ENCODE results near the gene SLIT1.

The SLIT1 gene

GRCh38 chr10:96996275-96996965 is 189.3 kb downstream of the SLIT1 start:
- Histone ChIP-seq H3K4me1 (ENCODE audit: control insufficient read depth, insufficient read depth, low read length) (no peaks in the 10 kb centered on the region), H3K9ac (ENCODE audit: low read length) (no peak overlapping the region), H3K36me3 (ENCODE audit: control insufficient read depth, insufficient read depth, low read length) (no peaks in the 10 kb centered on the region), H3K27ac (ENCODE audit: low read depth, low read length) (no peak overlapping the region), H3K4me3 (ENCODE audit: low read depth, low read length) (no peak overlapping the region), H3K9me3 (ENCODE audit: control insufficient read depth, insufficient read depth, low read depth, low read length) (no peaks in the 10 kb centered on the region), H3K27me3 (ENCODE audit: control insufficient read depth, insufficient read depth, low read length) (no peaks in the 10 kb centered on the region)

GRCh38 chr10:96995851-96996250 is 189.9 kb downstream of the SLIT1 start:
- no peaks in the 10 kb centered on the region for H3K36me3 ChIP-seq (ENCODE audit: control insufficient read depth, insufficient read depth, low read length)
- H3K9ac ChIP-seq (ENCODE audit: low read length), result no peak overlapping the region
- no peaks in the 10 kb centered on the region for H3K4me1 ChIP-seq (ENCODE audit: control insufficient read depth, insufficient read depth, low read length)
- H3K9me3 ChIP-seq (ENCODE audit: control insufficient read depth, insufficient read depth, low read depth, low read length), result no peaks in the 10 kb centered on the region
- H3K27me3 ChIP-seq (ENCODE audit: control insufficient read depth, insufficient read depth, low read length), result no peaks in the 10 kb centered on the region
- no peak overlapping the region for H3K4me3 ChIP-seq (ENCODE audit: low read depth, low read length)
- no peak overlapping the region for H3K27ac ChIP-seq (ENCODE audit: low read depth, low read length)

DNA sequence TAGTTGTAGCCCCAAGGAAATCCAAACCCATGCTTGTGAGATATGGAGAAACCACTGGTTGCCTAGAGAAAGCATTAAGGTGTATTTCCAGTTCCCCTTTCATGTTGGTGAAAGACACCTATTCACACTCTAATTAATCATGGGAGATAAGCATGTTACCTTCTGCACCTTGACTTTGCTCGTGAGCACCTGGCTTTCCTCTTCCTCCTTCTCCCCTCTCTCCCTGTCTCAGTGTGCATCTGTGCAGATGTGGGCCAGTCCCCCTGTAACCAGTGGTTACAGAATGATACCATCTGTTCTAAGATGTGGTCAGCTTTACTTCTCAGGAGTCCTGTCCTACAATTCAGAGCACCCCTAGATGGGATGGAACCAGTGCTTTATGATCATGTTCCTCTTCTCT is 193.0 kb downstream of the SLIT1 start:
- Histone ChIP-seq H3K4me3 (ENCODE audit: low read depth, low read length) (no peak overlapping the region), H3K4me1 (ENCODE audit: control insufficient read depth, insufficient read depth, low read length) (no peaks in the 10 kb centered on the region), H3K27ac (ENCODE audit: low read depth, low read length) (no peak overlapping the region), H3K36me3 (ENCODE audit: control insufficient read depth, insufficient read depth, low read length) (no peaks in the 10 kb centered on the region), H3K9ac (ENCODE audit: low read length) (no peak overlapping the region), H3K9me3 (ENCODE audit: control insufficient read depth, insufficient read depth, low read depth, low read length) (no peaks in the 10 kb centered on the region), H3K27me3 (ENCODE audit: control insufficient read depth, insufficient read depth, low read length) (no peaks in the 10 kb centered on the region)

DNA sequence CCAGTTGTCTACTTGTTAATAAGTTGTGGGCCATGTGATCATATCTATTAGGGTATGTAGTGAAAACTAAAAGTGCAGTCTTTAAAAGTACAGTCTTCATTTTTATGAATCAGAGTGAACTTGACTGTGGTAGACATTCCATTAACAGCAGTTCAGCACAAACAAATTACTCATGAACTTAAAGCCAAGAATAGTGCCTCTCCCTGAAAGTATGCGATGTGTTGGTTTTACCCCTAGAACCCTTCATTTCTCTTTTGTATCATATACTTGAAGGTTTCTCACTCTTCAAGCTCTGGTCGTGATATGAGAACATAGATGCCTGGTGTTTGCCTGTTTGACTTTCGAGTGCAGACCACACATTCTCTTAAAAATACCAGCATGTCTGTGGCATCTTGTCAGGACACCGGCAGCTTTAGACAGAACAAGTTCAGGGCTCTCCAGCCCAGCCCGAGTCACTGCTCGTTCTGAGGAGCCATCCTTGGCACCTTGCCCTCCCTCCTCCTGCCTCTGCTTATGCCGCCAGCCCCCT is 194.4 kb downstream of the SLIT1 start:
- no peak overlapping the region for H3K9ac ChIP-seq (ENCODE audit: low read length)
- H3K27me3 ChIP-seq (ENCODE audit: control insufficient read depth, insufficient read depth, low read length), result no peaks in the 10 kb centered on the region
- no peaks in the 10 kb centered on the region for H3K4me1 ChIP-seq (ENCODE audit: control insufficient read depth, insufficient read depth, low read length)
- H3K27ac ChIP-seq (ENCODE audit: low read depth, low read length), result no peak overlapping the region
- H3K4me3 ChIP-seq (ENCODE audit: low read depth, low read length), result no peak overlapping the region
- no peaks in the 10 kb centered on the region for H3K36me3 ChIP-seq (ENCODE audit: control insufficient read depth, insufficient read depth, low read length)
- H3K9me3 ChIP-seq (ENCODE audit: control insufficient read depth, insufficient read depth, low read depth, low read length), result no peaks in the 10 kb centered on the region

DNA sequence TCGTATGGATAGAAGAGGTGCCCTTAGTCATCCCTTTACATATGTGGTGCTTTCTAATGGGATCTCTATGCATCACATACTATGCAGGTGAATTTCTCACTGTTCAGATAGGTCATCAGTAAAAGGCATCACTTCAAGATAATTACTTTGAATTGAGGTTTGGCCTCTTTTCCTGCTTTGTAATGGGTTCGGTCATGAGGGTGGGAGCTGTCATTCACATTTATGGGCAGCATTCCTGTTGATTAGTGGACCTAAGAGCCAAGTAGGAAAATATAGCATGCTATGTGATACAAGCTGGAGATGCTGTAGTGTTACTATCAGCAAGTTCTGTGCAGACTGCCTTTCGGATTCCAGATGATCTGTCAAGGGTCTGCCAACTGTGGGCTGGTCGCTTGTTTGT is 197.3 kb downstream of the SLIT1 start:
- H3K4me1 ChIP-seq (ENCODE audit: control insufficient read depth, insufficient read depth, low read length), result no peaks in the 10 kb centered on the region; the same call in 1 of the 2 replicates
- no peak overlapping the region for H3K27ac ChIP-seq (ENCODE audit: low read depth, low read length)

DNA sequence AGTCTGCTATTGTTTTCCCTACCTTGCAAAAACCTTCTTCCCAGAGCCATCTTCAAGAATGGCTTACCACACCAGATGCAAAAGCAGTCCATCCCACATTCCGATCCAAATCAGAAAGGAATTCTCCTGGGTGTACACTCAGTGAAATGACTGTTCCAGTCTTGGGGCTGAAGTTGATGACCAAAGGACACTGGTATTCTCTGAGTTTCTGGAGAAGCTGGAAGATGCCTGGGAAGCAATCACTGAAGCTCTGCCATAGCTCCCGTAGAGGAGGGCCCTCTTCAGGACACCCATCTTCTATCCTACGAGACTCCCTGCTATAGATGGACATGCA is 197.9 kb downstream of the SLIT1 start:
- no peaks in the 10 kb centered on the region; the same call in 1 of the 2 replicates for H3K4me1 ChIP-seq (ENCODE audit: control insufficient read depth, insufficient read depth, low read length)
- H3K4me3 ChIP-seq (ENCODE audit: low read depth, low read length), result no peak overlapping the region
- H3K27ac ChIP-seq (ENCODE audit: low read depth, low read length), result no peak overlapping the region
- H3K27me3 ChIP-seq (ENCODE audit: control insufficient read depth, insufficient read depth, low read length), result no peaks in the 10 kb centered on the region
- H3K9ac ChIP-seq (ENCODE audit: low read length), result no peak overlapping the region
- no peaks in the 10 kb centered on the region for H3K36me3 ChIP-seq (ENCODE audit: control insufficient read depth, insufficient read depth, low read length)
- H3K9me3 ChIP-seq (ENCODE audit: control insufficient read depth, insufficient read depth, low read depth, low read length), result no peaks in the 10 kb centered on the region

More for the DNA sequence above, 197.3 kb downstream of the SLIT1 start:
- no peaks in the 10 kb centered on the region for H3K27me3 ChIP-seq (ENCODE audit: control insufficient read depth, insufficient read depth, low read length)
- H3K9ac ChIP-seq (ENCODE audit: low read length), result no peak overlapping the region
- no peaks in the 10 kb centered on the region for H3K9me3 ChIP-seq (ENCODE audit: control insufficient read depth, insufficient read depth, low read depth, low read length)
- no peaks in the 10 kb centered on the region for H3K36me3 ChIP-seq (ENCODE audit: control insufficient read depth, insufficient read depth, low read length)
- H3K4me3 ChIP-seq (ENCODE audit: low read depth, low read length), result no peak overlapping the region

DNA sequence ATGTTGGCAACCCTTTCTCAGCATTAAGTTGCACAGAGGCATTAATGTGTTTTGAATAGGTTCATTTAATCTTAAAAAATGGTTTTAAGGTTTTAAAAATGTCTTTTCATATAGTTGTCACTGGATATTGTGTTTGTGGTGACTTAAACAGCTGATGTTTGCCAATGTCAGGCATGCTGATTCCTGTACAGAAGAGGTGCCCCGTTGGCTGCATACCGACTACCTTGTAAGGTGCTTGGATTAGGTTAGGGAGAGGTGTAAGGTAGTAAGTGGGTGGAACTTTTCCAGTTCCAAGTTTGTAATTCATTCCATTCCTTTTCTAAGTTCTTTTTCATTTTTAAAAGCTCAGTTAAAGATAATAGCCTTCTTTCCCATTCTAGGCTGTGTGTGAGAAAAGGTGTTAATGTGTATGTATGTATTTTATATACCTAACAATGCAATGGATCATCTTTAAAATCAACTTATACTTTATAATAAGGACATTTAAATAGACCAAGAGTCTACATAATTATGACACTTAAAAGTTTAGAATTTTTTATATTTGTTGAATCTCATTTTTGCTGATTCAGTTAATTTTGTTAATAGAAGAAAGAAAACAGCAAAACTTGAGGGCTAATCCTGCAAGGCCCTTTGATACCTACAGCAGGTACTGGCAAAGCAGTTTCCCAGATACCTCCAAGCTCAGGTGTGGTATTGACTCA is 198.5 kb downstream of the SLIT1 start:
- no peaks in the 10 kb centered on the region; the same call in 1 of the 2 replicates for H3K4me1 ChIP-seq (ENCODE audit: control insufficient read depth, insufficient read depth, low read length)
- no peaks in the 10 kb centered on the region for H3K9me3 ChIP-seq (ENCODE audit: control insufficient read depth, insufficient read depth, low read depth, low read length)
- no peaks in the 10 kb centered on the region for H3K27me3 ChIP-seq (ENCODE audit: control insufficient read depth, insufficient read depth, low read length)
- H3K4me3 ChIP-seq (ENCODE audit: low read depth, low read length), result no peak overlapping the region
- 0 out of 2 replicates have a peak, but pooled peaks cover 1% of the 10 kb centered on the region for H3K36me3 ChIP-seq (ENCODE audit: control insufficient read depth, insufficient read depth, low read length)
- H3K9ac ChIP-seq (ENCODE audit: low read length), result no peak overlapping the region
- H3K27ac ChIP-seq (ENCODE audit: low read depth, low read length), result no peak overlapping the region

- no peak overlapping the region for H3K27ac ChIP-seq (ENCODE audit: low read depth, low read length)
Observed at GRCh38 chr10:96986200-96986856, 199.4 kb downstream of the SLIT1 start.

DNA sequence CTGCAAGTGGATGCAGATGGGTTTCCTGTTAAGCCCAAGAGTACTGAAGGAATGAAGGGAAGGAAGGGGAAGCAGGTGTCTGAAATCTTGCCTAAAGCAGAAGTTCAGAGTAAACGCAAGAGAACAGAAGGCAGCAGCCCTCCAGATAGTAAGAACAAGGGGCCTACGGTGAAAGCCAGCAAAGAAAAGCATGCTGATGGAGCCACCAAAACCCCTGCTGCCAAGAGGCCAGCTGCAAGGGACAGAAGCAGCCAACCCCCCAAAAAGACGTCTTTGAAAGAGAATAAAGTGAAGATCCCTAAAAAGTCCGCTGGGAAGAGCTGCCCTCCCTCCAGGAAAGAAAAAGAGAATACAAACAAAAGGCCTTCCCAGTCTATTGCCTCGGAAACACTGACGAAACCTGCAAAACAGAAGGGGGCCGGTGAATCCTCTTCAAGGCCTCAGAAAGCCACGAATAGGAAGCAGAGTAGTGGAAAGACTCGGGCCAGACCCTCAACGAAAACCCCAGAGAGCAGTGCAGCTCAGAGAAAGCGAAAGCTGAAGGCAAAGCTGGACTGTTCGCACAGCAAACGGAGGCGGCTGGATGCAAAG is 201.1 kb downstream of the SLIT1 start:
- Histone ChIP-seq H3K4me1 (ENCODE audit: control insufficient read depth, insufficient read depth, low read length) (no peaks in the 10 kb centered on the region; the same call in 1 of the 2 replicates), H3K9me3 (ENCODE audit: control insufficient read depth, insufficient read depth, low read depth, low read length) (no peaks in the 10 kb centered on the region), H3K9ac (ENCODE audit: low read length) (no peak overlapping the region), H3K36me3 (ENCODE audit: control insufficient read depth, insufficient read depth, low read length) (peaks cover 18% of the 10 kb centered on the region), H3K27ac (ENCODE audit: low read depth, low read length) (no peak overlapping the region), H3K4me3 (ENCODE audit: low read depth, low read length) (no peak overlapping the region), H3K27me3 (ENCODE audit: control insufficient read depth, insufficient read depth, low read length) (no peaks in the 10 kb centered on the region)

More at GRCh38 chr10:96986200-96986856, 199.4 kb downstream of the SLIT1 start:
- Histone ChIP-seq H3K4me3 (ENCODE audit: low read depth, low read length) (no peak overlapping the region), H3K36me3 (ENCODE audit: control insufficient read depth, insufficient read depth, low read length) (peaks cover 11% of the 10 kb centered on the region), H3K27me3 (ENCODE audit: control insufficient read depth, insufficient read depth, low read length) (no peaks in the 10 kb centered on the region), H3K9ac (ENCODE audit: low read length) (no peak overlapping the region), H3K9me3 (ENCODE audit: control insufficient read depth, insufficient read depth, low read depth, low read length) (no peaks in the 10 kb centered on the region), H3K4me1 (ENCODE audit: control insufficient read depth, insufficient read depth, low read length) (no peaks in the 10 kb centered on the region; the same call in 1 of the 2 replicates)

DNA sequence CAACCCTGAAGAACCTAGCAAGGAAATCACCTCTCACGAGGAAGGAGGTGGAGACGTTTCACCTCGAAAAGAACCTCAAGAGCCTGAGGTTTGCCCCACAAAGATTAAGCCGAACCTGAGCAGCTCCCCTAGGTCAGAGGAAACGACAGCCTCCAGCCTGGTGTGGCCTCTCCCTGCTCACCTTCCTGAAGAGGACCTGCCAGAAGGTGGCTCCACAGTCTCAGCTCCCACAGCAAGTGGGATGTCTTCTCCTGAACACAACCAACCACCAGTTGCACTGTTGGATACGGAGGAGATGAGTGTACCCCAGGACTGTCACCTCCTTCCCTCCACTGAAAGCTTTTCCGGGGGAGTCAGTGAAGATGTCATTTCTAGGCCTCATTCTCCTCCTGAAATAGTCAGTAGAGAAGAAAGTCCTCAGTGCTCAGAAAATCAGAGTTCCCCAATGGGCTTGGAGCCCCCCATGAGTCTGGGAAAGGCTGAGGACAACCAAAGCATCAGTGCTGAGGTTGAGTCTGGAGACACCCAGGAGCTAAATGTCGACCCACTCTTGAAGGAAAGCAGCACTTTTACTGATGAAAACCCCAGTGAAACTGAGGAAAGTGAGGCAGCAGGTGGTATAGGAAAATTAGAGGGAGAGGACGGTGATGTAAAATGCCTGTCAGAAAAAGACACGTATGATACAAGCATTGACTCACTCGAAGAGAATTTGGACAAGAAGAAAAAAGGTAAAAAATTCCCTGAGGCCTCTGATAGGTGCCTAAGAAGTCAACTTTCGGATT is 203.4 kb downstream of the SLIT1 start:
- H3K36me3 ChIP-seq (ENCODE audit: control insufficient read depth, insufficient read depth, low read length), result peaks cover 18% of the 10 kb centered on the region
- no peak overlapping the region for H3K9ac ChIP-seq (ENCODE audit: low read length)
- no peaks in the 10 kb centered on the region; the same call in 1 of the 2 replicates for H3K4me1 ChIP-seq (ENCODE audit: control insufficient read depth, insufficient read depth, low read length)
- H3K4me3 ChIP-seq (ENCODE audit: low read depth, low read length), result no peak overlapping the region
- H3K27ac ChIP-seq (ENCODE audit: low read depth, low read length), result no peak overlapping the region
- no peaks in the 10 kb centered on the region for H3K9me3 ChIP-seq (ENCODE audit: control insufficient read depth, insufficient read depth, low read depth, low read length)
- no peaks in the 10 kb centered on the region for H3K27me3 ChIP-seq (ENCODE audit: control insufficient read depth, insufficient read depth, low read length)
